Body of pancreas (tissue), 4 donors: Measurements from ENCODE around the gene TMEM250.

Source experiments
- POLR2A ChIP-seq, 3 donors: fragments of 450-650 bp; IDR thresholded peaks; one replicate each; pipeline ENCODE4 v1.6.1; 2016; ENCODE audit warnings: antibody characterized with exemption in 3 of 3, mild to moderate bottlenecking in 2 of 3
- TF ChIP-seq, protein P1 (sequence below), 7 experiments: fragments of 450-650 bp in 4 of 7; fragments of 200-600 bp in 3 of 7; sonication (generic) in 3 of 7; IDR thresholded peaks; one replicate each; pipeline ENCODE4 v1.5.1; 2016 to 2019; ENCODE audit warnings: antibody characterized with exemption in 7 of 7

DNA sequence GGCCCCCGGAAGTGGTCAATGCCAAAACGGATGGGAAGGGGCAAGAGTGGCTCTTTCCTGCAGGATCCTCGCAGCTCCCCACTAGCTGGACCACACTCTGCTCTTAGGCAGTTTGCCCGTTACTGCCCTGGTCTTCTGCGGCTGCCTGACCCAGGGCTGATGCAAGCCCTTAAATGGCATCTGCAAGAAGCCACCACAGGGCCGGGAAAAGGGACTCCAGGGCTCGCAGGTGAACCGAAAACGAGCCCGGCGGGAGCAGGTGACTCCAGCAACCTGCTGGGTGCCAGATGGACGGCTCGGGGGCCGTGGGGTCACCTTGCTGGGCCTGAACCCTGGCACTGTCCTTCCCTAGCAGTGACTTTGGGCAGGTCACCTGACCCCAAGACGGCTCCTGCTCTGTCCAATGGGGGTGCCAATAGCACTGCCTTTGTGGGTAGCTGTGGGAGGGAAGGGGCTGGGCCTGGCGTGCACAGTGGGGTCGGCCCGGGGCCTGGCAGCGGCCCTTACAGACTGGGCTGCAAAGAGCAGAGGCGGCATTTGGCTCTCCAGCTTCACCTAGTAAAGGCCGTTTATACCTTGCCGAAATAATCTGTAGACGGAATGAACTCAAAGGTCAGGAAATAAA, 1.3 kb downstream of the TMEM250 start:
- TF ChIP-seq, protein P1, sequence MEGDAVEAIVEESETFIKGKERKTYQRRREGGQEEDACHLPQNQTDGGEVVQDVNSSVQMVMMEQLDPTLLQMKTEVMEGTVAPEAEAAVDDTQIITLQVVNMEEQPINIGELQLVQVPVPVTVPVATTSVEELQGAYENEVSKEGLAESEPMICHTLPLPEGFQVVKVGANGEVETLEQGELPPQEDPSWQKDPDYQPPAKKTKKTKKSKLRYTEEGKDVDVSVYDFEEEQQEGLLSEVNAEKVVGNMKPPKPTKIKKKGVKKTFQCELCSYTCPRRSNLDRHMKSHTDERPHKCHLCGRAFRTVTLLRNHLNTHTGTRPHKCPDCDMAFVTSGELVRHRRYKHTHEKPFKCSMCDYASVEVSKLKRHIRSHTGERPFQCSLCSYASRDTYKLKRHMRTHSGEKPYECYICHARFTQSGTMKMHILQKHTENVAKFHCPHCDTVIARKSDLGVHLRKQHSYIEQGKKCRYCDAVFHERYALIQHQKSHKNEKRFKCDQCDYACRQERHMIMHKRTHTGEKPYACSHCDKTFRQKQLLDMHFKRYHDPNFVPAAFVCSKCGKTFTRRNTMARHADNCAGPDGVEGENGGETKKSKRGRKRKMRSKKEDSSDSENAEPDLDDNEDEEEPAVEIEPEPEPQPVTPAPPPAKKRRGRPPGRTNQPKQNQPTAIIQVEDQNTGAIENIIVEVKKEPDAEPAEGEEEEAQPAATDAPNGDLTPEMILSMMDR (IDR thresholded peaks at IDR 0.05) = no peak
- no peak for TF ChIP-seq POLR2A (IDR thresholded peaks at IDR 0.05)
